K562 (cell line): ENCODE data around the gene TIAL1. TPM values are rescaled to one million over a fixed set of nuclear protein-coding genes. Genes with fewer than 3 reads are reported as not detected.

ENCODE experiments used
- ATF7 ChIP-seq: fragments of 450-650 bp; IDR thresholded peaks from 2 replicates; pipeline ENCODE4 v1.7.1; 2014; ENCODE audit warnings: mild to moderate bottlenecking, moderate library complexity
- CBX2 ChIP-seq: fragments of 200-600 bp; sonication (generic); IDR thresholded peaks from one replicate; pipeline ENCODE4 v1.6.1; 2012; ENCODE audit warnings: mild to moderate bottlenecking, low read length, inconsistent platforms; ENCODE audit not compliant: insufficient read depth, poor library complexity, severe bottlenecking
- CEBPG ChIP-seq, 3 experiments: fragments of 200-800 bp in 1 of 3; sonication (Bioruptor generic) in 1 of 3; sonication (generic) in 1 of 3; formaldehyde crosslinking in 1 of 3; IDR thresholded peaks in 2 of 3; conservative IDR thresholded peaks in 1 of 3; 2 replicates each; pipeline versions ENCODE4 v1.6.1 to v1.8.0; 2016 to 2022; ENCODE audit warnings: missing compliant biosample characterization in 2 of 3, missing genetic modification characterization in 2 of 3, mild to moderate bottlenecking in 1 of 3, missing genetic modification reagents in 1 of 3
- ELF1 ChIP-seq: fragments of 200-800 bp; sonication (Bioruptor generic); IDR thresholded peaks from 2 replicates; pipeline ENCODE4 v1.6.1; 2016; ENCODE audit warnings: missing genetic modification characterization, missing compliant biosample characterization
- GABPB1 ChIP-seq: sonication (generic); formaldehyde crosslinking; IDR thresholded peaks from 2 replicates; pipeline ENCODE4 v1.8.0; 2022; ENCODE audit warnings: mild to moderate bottlenecking, missing genetic modification reagents
- HDGF ChIP-seq: fragments of 450-650 bp; IDR thresholded peaks from 2 replicates; pipeline ENCODE4 v1.6.1; 2016
- IFI16 ChIP-seq: fragments of 250-450 bp; sonication (Bioruptor Pico); IDR thresholded peaks from 2 replicates; pipeline ENCODE4 v2.1.2; 2022; ENCODE audit warnings: mild to moderate bottlenecking, inconsistent platforms
- MTA1 ChIP-seq: fragments of 450-650 bp; IDR thresholded peaks from 2 replicates; pipeline ENCODE4 v1.6.1; 2017; ENCODE audit warnings: borderline replicate concordance
- NR3C1 ChIP-seq: sonication (generic); formaldehyde crosslinking; IDR thresholded peaks from 2 replicates; pipeline ENCODE4 v1.8.1; 2022; ENCODE audit warnings: missing genetic modification reagents
- POLR2AphosphoS2 ChIP-seq: IDR thresholded peaks from 2 replicates; pipeline ENCODE4 v1.6.1; 2012; ENCODE audit warnings: low read length, improper control_type of control experiment
- RB1 ChIP-seq: fragments of 450-650 bp; IDR thresholded peaks from 2 replicates; pipeline ENCODE4 v1.6.1; 2017; ENCODE audit warnings: low read depth, mild to moderate bottlenecking
- RBM22 ChIP-seq: fragments of 200-400 bp; formaldehyde crosslinking; IDR thresholded peaks from 2 replicates; pipeline ENCODE4 v1.6.1; 2018; ENCODE audit warnings: low read length, low read depth; ENCODE audit not compliant: poor library complexity, severe bottlenecking
- SAFB ChIP-seq: fragments of 200-400 bp; formaldehyde crosslinking; IDR thresholded peaks from 2 replicates; pipeline ENCODE4 v1.6.1; 2017; ENCODE audit warnings: low read depth, low read length, borderline replicate concordance
- SETDB1 ChIP-seq: IDR thresholded peaks from one replicate; pipeline ENCODE4 v1.6.1; 2012; ENCODE audit warnings: low read length, control low read depth, inconsistent platforms
- SREBF2 ChIP-seq: sonication (generic); formaldehyde crosslinking; IDR thresholded peaks from 2 replicates; pipeline ENCODE4 v1.4.0; 2020; ENCODE audit warnings: mild to moderate bottlenecking, missing genetic modification reagents
- TSC22D4 ChIP-seq: fragments of 450-650 bp; IDR thresholded peaks from 2 replicates; pipeline ENCODE4 v1.6.1; 2016; ENCODE audit warnings: missing genetic modification characterization, missing biosample characterization, control low read depth
- ZBTB8A ChIP-seq: fragments of 450-650 bp; IDR thresholded peaks from 2 replicates; pipeline ENCODE4 v1.6.1; 2018; ENCODE audit warnings: mild to moderate bottlenecking, moderate library complexity; ENCODE audit not compliant: partially characterized antibody
- ZC3H8 ChIP-seq: fragments of 450-650 bp; IDR thresholded peaks from 2 replicates; pipeline ENCODE4 v1.6.1; 2017
- ZNF12 ChIP-seq: sonication (generic); formaldehyde crosslinking; IDR thresholded peaks from 2 replicates; pipeline ENCODE4 v1.4.0; 2020; ENCODE audit warnings: mild to moderate bottlenecking, missing genetic modification reagents
- polyA plus RNA-seq, 8 experiments: library from polyadenylated mRNA; depleted of rRNA in 4 of 8; stranded (reverse) in 5 of 8; unstranded in 3 of 8; fragments of >200 nt; fragmentation: Nextera tagmentation in 2 of 8; fragmentation: Illumina TruSeq in 1 of 8; extraction: Ambion mirVana in 2 of 8; extraction: Trizol in 1 of 8; gene quantifications; 2 replicates each; pipeline versions ENCODE4 v1.2.1 to v1.2.3, GENCODE V29; 2011 to 2014; ENCODE audit warnings: inconsistent platforms in 1 of 8, missing spikeins in 1 of 8
- total RNA-seq, 7 experiments: library from RNA; depleted of rRNA in 6 of 7; stranded (reverse); fragments of >200 nt in 6 of 7; fragmentation: Illumina TruSeq in 2 of 7; extraction: Trizol in 2 of 7; gene quantifications; 2 replicates each; pipeline versions ENCODE4 v1.2.1 to v1.2.3, GENCODE V29; 2011 to 2021; ENCODE audit warnings: low replicate concordance in 1 of 7
- TF ChIP-seq, protein P1 (sequence below): fragments of 450-650 bp; formaldehyde crosslinking; IDR thresholded peaks from 2 replicates; pipeline ENCODE4 v1.4.0; 2020; ENCODE audit warnings: mild to moderate bottlenecking, mixed read lengths
- TF ChIP-seq, protein P2 (sequence below): IDR thresholded peaks from 2 replicates; pipeline ENCODE4 v1.6.1; 2012; ENCODE audit warnings: low read depth, low read length, improper control_type of control experiment, borderline replicate concordance

Gene TIAL1
- total and polyA plus RNA-seq, 9 of the 15 experiments (the other 6 are each of a cell fraction or from before 2014, with no cell fraction given) = 22.5 to 126 (median 58.2) TPM

DNA sequence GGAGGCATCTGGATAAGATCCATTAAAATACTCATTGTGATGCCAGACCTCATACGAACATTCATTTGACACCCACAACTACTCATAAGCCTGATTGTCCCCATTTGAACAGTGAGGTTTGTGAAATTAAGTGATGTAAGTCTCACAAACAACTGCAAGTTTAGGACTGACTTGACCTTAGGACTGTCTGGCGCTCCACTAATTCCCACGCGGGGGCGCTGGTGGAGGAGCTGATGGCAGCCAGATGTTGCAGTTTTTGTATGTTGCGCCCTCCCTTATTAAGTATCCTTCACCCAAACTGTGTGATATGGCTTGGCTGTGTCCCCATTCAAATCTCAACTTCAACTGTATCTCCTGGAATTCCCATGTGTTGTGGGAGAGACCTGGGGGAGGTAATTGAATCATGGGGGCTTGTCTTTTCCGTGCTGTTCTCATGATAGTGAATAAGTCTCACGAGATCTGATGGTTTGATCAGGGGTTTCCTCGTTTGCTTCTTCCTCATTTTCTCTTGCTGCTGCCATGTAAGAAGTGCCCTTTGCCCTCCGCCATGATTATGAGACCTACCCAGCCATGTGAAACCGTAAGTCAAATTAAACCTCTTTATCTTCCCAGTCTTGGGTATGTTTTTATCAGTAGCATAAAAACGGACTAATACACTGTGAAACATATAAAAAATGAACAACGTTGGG, 20.3 kb upstream of the TIAL1 start (continued):
- no peak for TF ChIP-seq MTA1
- TF ChIP-seq CEBPG (CRISPR knock-in tag; IDR thresholded peaks at IDR 0.05) = peak; percentile 46; the same call in 1 of the 2 replicates
- no peak for TF ChIP-seq CEBPG (tag; conservative IDR thresholded peaks at IDR 0.05 in 1 of 2, IDR thresholded peaks at IDR 0.05 in 1 of 2)
- TF ChIP-seq SREBF2 (CRISPR knock-in tag) = no peak
- TF ChIP-seq HDGF = no peak
- TF ChIP-seq ZBTB8A = no peak
- TF ChIP-seq GABPB1 (CRISPR knock-in tag) = peak; percentile 27; the same call in 1 of the 2 replicates
- no peak for TF ChIP-seq NR3C1 (CRISPR knock-in tag)
- no peak for TF ChIP-seq RB1
- TF ChIP-seq ZC3H8 = no peak
- TF ChIP-seq CBX2 = no peak
- TF ChIP-seq, protein P1, sequence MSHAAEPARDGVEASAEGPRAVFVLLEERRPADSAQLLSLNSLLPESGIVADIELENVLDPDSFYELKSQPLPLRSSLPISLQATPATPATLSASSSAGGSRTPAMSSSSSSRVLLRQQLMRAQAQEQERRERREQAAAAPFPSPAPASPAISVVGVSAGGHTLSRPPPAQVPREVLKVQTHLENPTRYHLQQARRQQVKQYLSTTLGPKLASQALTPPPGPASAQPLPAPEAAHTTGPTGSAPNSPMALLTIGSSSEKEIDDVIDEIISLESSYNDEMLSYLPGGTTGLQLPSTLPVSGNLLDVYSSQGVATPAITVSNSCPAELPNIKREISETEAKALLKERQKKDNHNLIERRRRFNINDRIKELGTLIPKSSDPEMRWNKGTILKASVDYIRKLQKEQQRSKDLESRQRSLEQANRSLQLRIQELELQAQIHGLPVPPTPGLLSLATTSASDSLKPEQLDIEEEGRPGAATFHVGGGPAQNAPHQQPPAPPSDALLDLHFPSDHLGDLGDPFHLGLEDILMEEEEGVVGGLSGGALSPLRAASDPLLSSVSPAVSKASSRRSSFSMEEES (CRISPR knock-in tag) = no peak
- TF ChIP-seq SETDB1 = no peak
- TF ChIP-seq, protein P2, sequence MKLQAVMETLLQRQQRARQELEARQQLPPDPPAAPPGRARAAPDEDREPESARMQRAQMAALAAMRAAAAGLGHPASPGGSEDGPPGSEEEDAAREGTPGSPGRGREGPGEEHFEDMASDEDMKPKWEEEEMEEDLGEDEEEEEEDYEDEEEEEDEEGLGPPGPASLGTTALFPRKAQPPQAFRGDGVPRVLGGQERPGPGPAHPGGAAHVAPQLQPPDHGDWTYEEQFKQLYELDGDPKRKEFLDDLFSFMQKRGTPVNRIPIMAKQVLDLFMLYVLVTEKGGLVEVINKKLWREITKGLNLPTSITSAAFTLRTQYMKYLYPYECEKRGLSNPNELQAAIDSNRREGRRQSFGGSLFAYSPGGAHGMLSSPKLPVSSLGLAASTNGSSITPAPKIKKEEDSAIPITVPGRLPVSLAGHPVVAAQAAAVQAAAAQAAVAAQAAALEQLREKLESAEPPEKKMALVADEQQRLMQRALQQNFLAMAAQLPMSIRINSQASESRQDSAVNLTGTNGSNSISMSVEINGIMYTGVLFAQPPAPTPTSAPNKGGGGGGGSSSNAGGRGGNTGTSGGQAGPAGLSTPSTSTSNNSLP = no peak
- TF ChIP-seq TSC22D4 (tag) = no peak
- 0 out of 2 replicates have a peak, but pooled peaks have one; percentile 56 for TF ChIP-seq ELF1 (tag)
- no peak for TF ChIP-seq IFI16 (CRISPR knock-in tag)
- TF ChIP-seq ATF7 = peak; percentile 45; the same call in 1 of the 2 replicates
- TF ChIP-seq RBM22 = no peak
- TF ChIP-seq SAFB = no peak
- TF ChIP-seq ZNF12 (CRISPR knock-in tag) = no peak
- no peak for TF ChIP-seq POLR2AphosphoS2
